PC-3 (cell line): ENCODE results near the gene CBR3. TPM values are rescaled to one million over a fixed set of nuclear protein-coding genes. Genes with fewer than 3 reads are reported as not detected.
"Not testable (repeated sequence)": the region's sequence is repeated elsewhere in the genome, so short reads cannot be mapped to it uniquely, and the experiment has no call there.

Experiments
- ATAC-seq: fragments of 200-7000 bp; cut with Tn5 transposase; 2 replicates; pipeline ENCODE4 v1.9.1; 2020; ENCODE audit warnings: mild to moderate bottlenecking, moderate library complexity
- BruUV-seq: library from RNA; stranded (reverse); fragments of 400-500 nt; replicated peaks from 2 replicates; lab custom pipeline; 2021; lab: Mats Ljungman, UMichigan
- CTCF ChIA-PET: fragments of 300-600 bp; sonication (Branson Sonifier 250); formaldehyde crosslinking; loops from one replicate; lab custom pipeline; 2022; ENCODE audit warnings: antibody characterized with exemption; lab: Charles Lee
- POLR2A ChIA-PET: fragments of 300-600 bp; sonication (Branson Sonifier 250); formaldehyde crosslinking; loops from one replicate; lab custom pipeline; 2022; ENCODE audit warnings: antibody characterized with exemption; ENCODE audit not compliant: unreplicated experiment; lab: Charles Lee
- DNase-seq: peaks from one replicate; pipeline ENCODE4 v3.0.0-alpha.2; 2015
- H2AFZ ChIP-seq: fragments of 300-600 bp; sonication (generic); 2 replicates; pipeline ENCODE4 v1.6.0; 2016; ENCODE audit warnings: antibody characterized with exemption, low read length
- H3F3A ChIP-seq: fragments of 300-600 bp; sonication (generic); one replicate; pipeline ENCODE4 v1.6.0; 2017; ENCODE audit warnings: antibody characterized with exemption, low read length, control low read depth, mild to moderate bottlenecking; ENCODE audit not compliant: unreplicated experiment
- H3K27ac ChIP-seq: fragments of 300-600 bp; sonication (generic); 2 replicates; pipeline ENCODE4 v1.5.1; 2016; ENCODE audit warnings: mild to moderate bottlenecking, low read length
- H3K27me3 ChIP-seq: fragments of 300-600 bp; sonication (generic); 2 replicates; pipeline ENCODE4 v1.6.1; 2016; ENCODE audit warnings: low read length, mixed read lengths
- H3K36me3 ChIP-seq: fragments of 300-600 bp; sonication (generic); 2 replicates; pipeline ENCODE4 v1.6.1; 2016; ENCODE audit warnings: low read depth, mixed run types, low read length, mixed read lengths
- H3K4me1 ChIP-seq: fragments of 300-600 bp; sonication (generic); 2 replicates; pipeline ENCODE4 v1.5.1; 2016; ENCODE audit warnings: low read length; ENCODE audit not compliant: insufficient read depth
- H3K4me2 ChIP-seq: fragments of 300-600 bp; sonication (generic); 2 replicates; pipeline ENCODE4 v1.6.0; 2016; ENCODE audit warnings: low read length
- H3K4me3 ChIP-seq: fragments of 300-600 bp; sonication (generic); 2 replicates; pipeline ENCODE4 v1.5.1; 2016; ENCODE audit warnings: mild to moderate bottlenecking, low read length, mixed read lengths
- H3K79me2 ChIP-seq: fragments of 300-600 bp; sonication (generic); 2 replicates; pipeline ENCODE4 v1.6.1; 2017; ENCODE audit warnings: low read length, mixed read lengths
- H3K9ac ChIP-seq: fragments of 300-600 bp; sonication (generic); 2 replicates; pipeline ENCODE4 v1.6.0; 2016; ENCODE audit warnings: mild to moderate bottlenecking, low read length
- H3K9me2 ChIP-seq: fragments of 300-600 bp; sonication (generic); replicated peaks from 2 replicates; pipeline ENCODE4 v1.6.1; 2016; ENCODE audit warnings: mixed run types, low read length, mixed read lengths
- H3K9me3 ChIP-seq: fragments of 300-600 bp; sonication (generic); 2 replicates; pipeline ENCODE4 v1.6.1; 2016; ENCODE audit warnings: low read length, mixed read lengths
- H4K20me1 ChIP-seq: fragments of 300-600 bp; sonication (generic); 2 replicates; pipeline ENCODE4 v1.6.1; 2016; ENCODE audit warnings: low read length, mixed read lengths
- EZH2 ChIP-seq: fragments of 300-600 bp; sonication (generic); IDR thresholded peaks from one replicate; pipeline ENCODE4 v1.6.1; 2017; ENCODE audit warnings: antibody characterized with exemption, mild to moderate bottlenecking, low read length; ENCODE audit not compliant: unreplicated experiment
- EZH2phosphoT487 ChIP-seq: fragments of 300-600 bp; sonication (generic); IDR thresholded peaks from 2 replicates; pipeline ENCODE4 v1.6.1; 2018; ENCODE audit warnings: mild to moderate bottlenecking, antibody characterized with exemption, low read length, borderline replicate concordance
- intact Hi-C: fragments of 100-400 bp; cut with micrococcal nuclease; formaldehyde crosslinking; loops from 2 replicates; pipeline ENCODE4 v1.9.0; 2023
- total RNA-seq: library from RNA; depleted of rRNA; stranded (reverse); fragments of >200 nt; gene quantifications from 2 replicates; pipeline ENCODE4 v1.2.3, GENCODE V29; 2014
- TF ChIP-seq, protein P1 (sequence below): fragments of 300-600 bp; sonication (generic); conservative IDR thresholded peaks from 2 replicates; pipeline ENCODE4 v1.5.1; 2017; ENCODE audit warnings: antibody characterized with exemption, low read depth, mild to moderate bottlenecking, low read length

CBR3 gene
- total RNA-seq, 1 experiment from 2014 or later = 49.3 TPM

DNA sequence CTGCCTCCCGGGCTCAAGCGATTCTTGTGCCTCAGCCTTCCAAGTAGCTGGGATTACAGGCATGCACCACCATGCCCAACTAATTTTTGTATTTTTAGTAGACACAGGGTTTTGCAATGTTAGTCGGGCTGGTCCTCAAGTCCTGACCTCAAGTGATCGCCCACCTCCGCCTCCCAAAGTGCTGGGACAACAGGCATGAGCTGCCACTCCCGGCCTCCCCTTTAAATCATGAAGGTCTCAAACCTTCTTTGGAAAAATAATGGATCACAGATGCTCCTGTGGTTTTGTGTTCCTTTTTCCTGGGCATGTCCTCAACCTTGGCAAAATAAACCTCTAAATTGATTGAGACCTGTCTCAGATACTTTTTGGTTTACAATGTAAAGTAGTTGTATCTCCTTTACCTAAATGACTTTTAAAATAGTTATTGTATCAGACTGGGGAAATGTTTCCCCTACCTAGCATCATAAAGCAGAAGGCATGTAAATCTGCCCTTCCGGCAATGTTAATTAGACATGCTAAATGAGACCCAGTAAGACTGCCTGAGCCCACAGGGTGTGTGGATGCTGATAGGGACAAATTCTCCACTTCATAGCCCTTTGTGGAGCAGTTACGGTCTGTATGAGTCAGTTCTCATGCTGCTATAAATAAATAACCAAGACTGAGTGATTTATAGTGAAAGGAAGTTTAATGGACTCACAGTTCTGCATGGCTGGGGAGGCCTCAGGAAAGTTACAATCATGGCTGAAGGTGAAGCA lies 37.3 kb upstream of the CBR3 start:
- Histone ChIP-seq H3K27ac (no peak overlapping the region), H2AFZ (no peak overlapping the region), H3F3A (no peaks in the 10 kb centered on the region), H4K20me1 (no peaks in the 10 kb centered on the region), H3K36me3 (peaks cover 2% of the 10 kb centered on the region; the same call in 1 of the 2 replicates), H3K9me2 (no peaks in the 10 kb centered on the region), H3K9ac (no peak overlapping the region), H3K79me2 (no peaks in the 10 kb centered on the region), H3K4me2 (peak overlapping the region; percentile 56), H3K9me3 (peaks cover 14% of the 10 kb centered on the region; the same call in 1 of the 2 replicates), H3K4me3 (no peak overlapping the region), H3K4me1 (peaks cover 9% of the 10 kb centered on the region), H3K27me3 (no peaks in the 10 kb centered on the region)
- no TSS peak for BruUV-seq
- TF ChIP-seq EZH2 (no peak), EZH2phosphoT487 (no peak)
- TF ChIP-seq, protein P1, sequence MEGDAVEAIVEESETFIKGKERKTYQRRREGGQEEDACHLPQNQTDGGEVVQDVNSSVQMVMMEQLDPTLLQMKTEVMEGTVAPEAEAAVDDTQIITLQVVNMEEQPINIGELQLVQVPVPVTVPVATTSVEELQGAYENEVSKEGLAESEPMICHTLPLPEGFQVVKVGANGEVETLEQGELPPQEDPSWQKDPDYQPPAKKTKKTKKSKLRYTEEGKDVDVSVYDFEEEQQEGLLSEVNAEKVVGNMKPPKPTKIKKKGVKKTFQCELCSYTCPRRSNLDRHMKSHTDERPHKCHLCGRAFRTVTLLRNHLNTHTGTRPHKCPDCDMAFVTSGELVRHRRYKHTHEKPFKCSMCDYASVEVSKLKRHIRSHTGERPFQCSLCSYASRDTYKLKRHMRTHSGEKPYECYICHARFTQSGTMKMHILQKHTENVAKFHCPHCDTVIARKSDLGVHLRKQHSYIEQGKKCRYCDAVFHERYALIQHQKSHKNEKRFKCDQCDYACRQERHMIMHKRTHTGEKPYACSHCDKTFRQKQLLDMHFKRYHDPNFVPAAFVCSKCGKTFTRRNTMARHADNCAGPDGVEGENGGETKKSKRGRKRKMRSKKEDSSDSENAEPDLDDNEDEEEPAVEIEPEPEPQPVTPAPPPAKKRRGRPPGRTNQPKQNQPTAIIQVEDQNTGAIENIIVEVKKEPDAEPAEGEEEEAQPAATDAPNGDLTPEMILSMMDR = no peak
- ChIA-PET POLR2A (no interaction called here), CTCF (no interaction called here)
- intact Hi-C loops = no loop called here
- ATAC-seq (peak; percentile 100), DNase-seq (peak; percentile 64)

DNA sequence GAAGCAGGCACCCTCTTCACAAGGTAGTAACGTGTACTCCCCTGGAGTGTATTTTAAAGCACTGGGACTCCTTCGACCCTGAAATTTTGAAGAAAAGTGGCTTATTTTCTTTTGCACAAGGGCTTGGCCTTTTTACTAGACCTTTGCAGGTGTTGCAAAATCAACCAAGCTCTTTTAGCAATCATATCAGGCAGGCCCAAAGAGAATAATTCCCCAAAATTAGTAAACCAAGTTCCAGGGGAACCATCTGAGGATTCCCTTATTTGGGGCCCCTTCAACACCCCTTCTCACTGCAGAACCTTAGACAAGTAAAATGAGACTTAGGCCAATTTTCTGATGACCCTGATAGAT lies 36.7 kb upstream of the CBR3 start:
- H3K27ac ChIP-seq = no peak overlapping the region
- peaks cover 9% of the 10 kb centered on the region; the same call in 1 of the 2 replicates for H3K9me3 ChIP-seq
- H3K79me2 ChIP-seq = no peaks in the 10 kb centered on the region
- TF ChIP-seq EZH2phosphoT487 = no peak
- TF ChIP-seq, protein P1 = no peak
- no peak for TF ChIP-seq EZH2
- no peaks in the 10 kb centered on the region for H3K27me3 ChIP-seq
- no peak overlapping the region for H3K4me3 ChIP-seq
- POLR2A ChIA-PET = no interaction called here
- no peaks in the 10 kb centered on the region for H3K9me2 ChIP-seq
- peaks cover 2% of the 10 kb centered on the region; the same call in 1 of the 2 replicates for H3K36me3 ChIP-seq
- no peak for DNase-seq
- intact Hi-C loops = no loop called here
- H3K4me1 ChIP-seq = peaks cover 10% of the 10 kb centered on the region
- H3K4me2 ChIP-seq = 0 out of 2 replicates have a peak overlapping the region, but pooled peaks have one; percentile 23
- no peak overlapping the region for H2AFZ ChIP-seq
- CTCF ChIA-PET = no interaction called here
- no peak overlapping the region for H3K9ac ChIP-seq
- H3F3A ChIP-seq = no peaks in the 10 kb centered on the region
- no TSS peak for BruUV-seq
- ATAC-seq = no peak
- no peaks in the 10 kb centered on the region for H4K20me1 ChIP-seq

- DNase-seq (no peak), ATAC-seq (no peak)
- intact Hi-C loops = no loop called here
- no peak overlapping the region for H3K4me2 ChIP-seq
- ChIA-PET CTCF (no interaction called here), POLR2A (no interaction called here)
- H3K9ac ChIP-seq = no peak overlapping the region
- H2AFZ ChIP-seq = no peak overlapping the region
- no peaks in the 10 kb centered on the region for H3F3A ChIP-seq
- H3K36me3 ChIP-seq = no peaks in the 10 kb centered on the region
- no peak overlapping the region for H3K27ac ChIP-seq
- no peaks in the 10 kb centered on the region for H4K20me1 ChIP-seq
- H3K27me3 ChIP-seq = no peaks in the 10 kb centered on the region
- no peaks in the 10 kb centered on the region for H3K79me2 ChIP-seq
- H3K9me3 ChIP-seq = peaks cover 3% of the 10 kb centered on the region; the same call in 1 of the 2 replicates
- H3K9me2 ChIP-seq = no peaks in the 10 kb centered on the region
- H3K4me3 ChIP-seq = no peak overlapping the region
- H3K4me1 ChIP-seq = peaks cover 18% of the 10 kb centered on the region
- BruUV-seq = no TSS peak
- TF ChIP-seq EZH2phosphoT487 (no peak), EZH2 (no peak)
- TF ChIP-seq, protein P1 = no peak
These were observed 35.9 kb upstream of the CBR3 start for GRCh38 chr21:36099000-36099399.

DNA sequence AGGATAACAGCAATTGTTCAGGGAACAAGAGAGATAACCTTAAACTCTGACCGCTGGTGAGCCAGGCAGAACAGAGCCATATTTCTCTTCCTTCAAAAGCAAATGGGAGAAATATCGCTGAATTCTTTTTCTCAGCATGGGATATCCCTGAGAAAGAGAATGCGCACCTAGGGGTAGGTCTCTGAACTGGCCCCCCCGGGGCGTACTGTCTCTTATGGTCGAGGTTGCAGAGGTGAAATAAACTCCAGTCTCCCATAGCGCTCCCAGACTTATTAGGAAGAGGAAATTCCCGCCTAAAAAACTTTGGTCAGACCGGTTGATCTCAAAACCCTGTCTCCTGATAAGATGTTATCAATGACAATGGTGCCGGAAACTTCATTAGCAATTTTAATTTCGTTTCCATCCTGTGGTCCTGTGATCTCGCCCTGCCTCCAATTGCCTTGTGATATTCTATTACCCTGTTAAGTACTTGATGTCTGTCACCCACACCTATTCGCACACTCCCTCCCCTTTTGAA lies 35.1 kb upstream of the CBR3 start:
- H3K79me2 ChIP-seq, H4K20me1 ChIP-seq, H2AFZ ChIP-seq, BruUV-seq, POLR2A ChIA-PET, CTCF ChIA-PET, H3K27ac ChIP-seq, H3K36me3 ChIP-seq, H3K4me3 ChIP-seq, H3K9me2 ChIP-seq, H3F3A ChIP-seq, ATAC-seq, H3K27me3 ChIP-seq, intact Hi-C loops, H3K4me2 ChIP-seq, DNase-seq, H3K9me3 ChIP-seq, H3K9ac ChIP-seq: not testable (repeated sequence)
- peaks cover 25% of the 10 kb centered on the region for H3K4me1 ChIP-seq
